HepG2 (cell line): ENCODE measurements around the gene OGFOD3. TPM values are rescaled to one million over a fixed set of nuclear protein-coding genes. Genes with fewer than 3 reads are reported as not detected.
A peak's percentile ranks its signal among the peaks of the same experiment; 100 is the strongest.

ENCODE experiments used
- DPF2 ChIP-seq: sonication (generic); formaldehyde crosslinking; IDR thresholded peaks from 2 replicates; pipeline ENCODE4 v1.4.0; 2020; ENCODE audit warnings: mild to moderate bottlenecking, low read depth, missing genetic modification reagents, borderline replicate concordance
- GABPA ChIP-seq, 2 experiments: IDR thresholded peaks; 2 replicates each; pipeline ENCODE4 v1.6.1; 2011 to 2016; ENCODE audit warnings: low read depth in 2 of 2, low read length in 1 of 2, missing biosample characterization in 1 of 2, missing genetic modification characterization in 1 of 2
- HMG20A ChIP-seq: IDR thresholded peaks from 2 replicates; pipeline ENCODE4 v1.6.1; 2016; ENCODE audit warnings: borderline replicate concordance
- HMG20B ChIP-seq: conservative IDR thresholded peaks from 2 replicates; pipeline ENCODE4 v1.6.1; 2016; ENCODE audit warnings: missing genetic modification reagents, missing compliant biosample characterization
- HNRNPH1 ChIP-seq: fragments of 200-400 bp; formaldehyde crosslinking; optimal IDR thresholded peaks from 2 replicates; pipeline ENCODE3; 2017; ENCODE audit warnings: mild to moderate bottlenecking, low read depth, low read length
- HNRNPK ChIP-seq: fragments of 200-400 bp; formaldehyde crosslinking; IDR thresholded peaks from 2 replicates; pipeline ENCODE4 v1.6.1; 2018; ENCODE audit warnings: low read length, low read depth, moderate library complexity, mild to moderate bottlenecking; ENCODE audit not compliant: poor library complexity, severe bottlenecking
- HNRNPLL ChIP-seq: fragments of 200-400 bp; formaldehyde crosslinking; IDR thresholded peaks from 2 replicates; pipeline ENCODE4 v1.6.1; 2017; ENCODE audit warnings: mild to moderate bottlenecking, low read depth, low read length; ENCODE audit not compliant: poor library complexity, severe bottlenecking
- MBNL3 ChIP-seq: fragments of 250-450 bp; sonication (Bioruptor Pico); conservative IDR thresholded peaks from 2 replicates; pipeline ENCODE4 v1.8.0; 2022; ENCODE audit warnings: mild to moderate bottlenecking, inconsistent platforms
- NRL ChIP-seq: sonication (generic); formaldehyde crosslinking; IDR thresholded peaks from 2 replicates; pipeline ENCODE4 v1.5.0; 2020; ENCODE audit warnings: missing genetic modification reagents, mild to moderate bottlenecking, moderate library complexity, borderline replicate concordance
- RFX1 ChIP-seq: fragments of 450-650 bp; IDR thresholded peaks from 2 replicates; pipeline ENCODE4 v1.6.1; 2017
- STAT5B ChIP-seq: sonication (generic); formaldehyde crosslinking; IDR thresholded peaks from 2 replicates; pipeline ENCODE4 v1.4.0; 2020; ENCODE audit warnings: missing genetic modification reagents
- TBX3 ChIP-seq: fragments of 450-650 bp; IDR thresholded peaks from 2 replicates; pipeline ENCODE4 v1.6.1; 2017; ENCODE audit warnings: antibody characterized with exemption, mild to moderate bottlenecking, inconsistent platforms, borderline replicate concordance
- TGIF2 ChIP-seq: IDR thresholded peaks from 2 replicates; pipeline ENCODE4 v1.6.1; 2016; ENCODE audit warnings: control low read depth, missing compliant biosample characterization
- ZBTB7A ChIP-seq: sonication (generic); formaldehyde crosslinking; IDR thresholded peaks from 2 replicates; pipeline ENCODE4 v1.8.0; 2022; ENCODE audit warnings: mild to moderate bottlenecking, missing genetic modification reagents
- ZMYM4 ChIP-seq: sonication (generic); formaldehyde crosslinking; IDR thresholded peaks from 2 replicates; pipeline ENCODE4 v1.8.1; 2023; ENCODE audit warnings: mild to moderate bottlenecking, missing genetic modification reagents
- ZNF614 ChIP-seq: IDR thresholded peaks from 2 replicates; pipeline ENCODE4 v1.6.1; 2018; ENCODE audit warnings: missing biosample characterization, missing genetic modification reagents, inconsistent platforms, borderline replicate concordance
- ZNF749 ChIP-seq: sonication (generic); formaldehyde crosslinking; IDR thresholded peaks from 2 replicates; pipeline ENCODE4 v1.8.0; 2022; ENCODE audit warnings: mild to moderate bottlenecking, missing genetic modification reagents, moderate library complexity, borderline replicate concordance
- polyA plus RNA-seq, 8 experiments: library from polyadenylated mRNA; depleted of rRNA in 3 of 8; stranded (reverse) in 7 of 8; unstranded in 1 of 8; fragments of >200 nt; fragmentation: Illumina TruSeq in 4 of 8; extraction: Trizol in 4 of 8; gene quantifications; 2 replicates each; pipeline versions ENCODE4 v1.2.1 to v1.2.3, GENCODE V29; 2011 to 2016; ENCODE audit warnings: low read depth in 4 of 8, missing spikeins in 1 of 8, mixed read lengths in 1 of 8; ENCODE audit not compliant: insufficient read depth in 1 of 8
- total RNA-seq, 5 experiments: library from RNA; depleted of rRNA; stranded (reverse); fragments of >200 nt; fragmentation: Illumina TruSeq; extraction: Trizol; gene quantifications; 2 replicates each; pipeline ENCODE4 v1.2.3, GENCODE V29; 2016; ENCODE audit warnings: low read depth in 1 of 5
- TF ChIP-seq, protein P1 (sequence below): sonication (generic); formaldehyde crosslinking; IDR thresholded peaks from 2 replicates; pipeline ENCODE4 v1.8.0; 2022; ENCODE audit warnings: missing genetic modification reagents, mild to moderate bottlenecking, moderate library complexity, borderline replicate concordance
- TF ChIP-seq, protein P2 (sequence below): sonication (generic); formaldehyde crosslinking; IDR thresholded peaks from 2 replicates; pipeline ENCODE4 v1.4.0; 2020; ENCODE audit warnings: missing genetic modification reagents, mild to moderate bottlenecking, borderline replicate concordance
- TF ChIP-seq, protein P3 (sequence below): sonication (generic); formaldehyde crosslinking; IDR thresholded peaks from 2 replicates; pipeline ENCODE4 v1.5.0; 2020; ENCODE audit warnings: missing genetic modification reagents, mild to moderate bottlenecking, borderline replicate concordance
- TF ChIP-seq, protein P4 (sequence below): sonication (generic); formaldehyde crosslinking; IDR thresholded peaks from 2 replicates; pipeline ENCODE4 v1.8.0; 2022; ENCODE audit warnings: low read depth, missing genetic modification reagents

OGFOD3 gene
- total and polyA plus RNA-seq, 2 of the 13 experiments (the other 11 are each of a cell fraction or from before 2014, with no cell fraction given) = 40.0 to 42.1 TPM

DNA sequence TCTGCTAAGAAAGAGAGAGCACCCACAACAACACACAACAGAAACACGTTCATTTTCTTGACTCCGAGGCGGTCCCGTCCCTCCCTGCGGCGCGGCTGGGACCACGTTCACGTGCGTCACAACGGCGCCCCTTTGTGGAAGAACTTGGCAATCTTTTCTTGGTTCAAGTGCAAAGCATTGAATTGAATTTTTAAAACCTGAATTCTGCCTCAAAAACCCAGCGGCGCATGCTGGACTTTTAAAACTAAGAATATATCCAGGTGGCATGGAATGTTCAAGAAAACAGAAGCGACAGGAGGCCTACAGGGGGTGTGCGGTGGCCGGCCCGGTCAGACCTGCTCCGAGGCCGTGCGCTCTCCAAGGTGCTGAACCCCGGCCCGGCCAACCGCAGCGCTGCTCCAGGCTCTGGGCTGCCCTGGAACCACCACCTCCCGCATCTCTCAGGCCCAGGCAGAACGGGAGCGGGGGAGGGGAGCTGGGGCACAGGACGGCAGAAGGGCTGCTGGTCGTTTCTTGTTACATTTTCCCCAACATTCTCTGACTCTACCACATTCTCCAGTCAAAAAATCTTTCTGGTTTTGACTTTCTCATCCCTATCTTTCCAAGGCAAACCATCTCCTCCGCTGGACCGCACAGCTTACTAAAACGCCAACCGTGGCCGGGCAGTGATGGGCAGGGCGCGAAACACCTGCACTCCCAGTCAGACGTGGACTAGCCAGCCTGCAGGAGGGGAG lies 3.7 kb downstream of the OGFOD3 start (continued):
- TF ChIP-seq, protein P1, sequence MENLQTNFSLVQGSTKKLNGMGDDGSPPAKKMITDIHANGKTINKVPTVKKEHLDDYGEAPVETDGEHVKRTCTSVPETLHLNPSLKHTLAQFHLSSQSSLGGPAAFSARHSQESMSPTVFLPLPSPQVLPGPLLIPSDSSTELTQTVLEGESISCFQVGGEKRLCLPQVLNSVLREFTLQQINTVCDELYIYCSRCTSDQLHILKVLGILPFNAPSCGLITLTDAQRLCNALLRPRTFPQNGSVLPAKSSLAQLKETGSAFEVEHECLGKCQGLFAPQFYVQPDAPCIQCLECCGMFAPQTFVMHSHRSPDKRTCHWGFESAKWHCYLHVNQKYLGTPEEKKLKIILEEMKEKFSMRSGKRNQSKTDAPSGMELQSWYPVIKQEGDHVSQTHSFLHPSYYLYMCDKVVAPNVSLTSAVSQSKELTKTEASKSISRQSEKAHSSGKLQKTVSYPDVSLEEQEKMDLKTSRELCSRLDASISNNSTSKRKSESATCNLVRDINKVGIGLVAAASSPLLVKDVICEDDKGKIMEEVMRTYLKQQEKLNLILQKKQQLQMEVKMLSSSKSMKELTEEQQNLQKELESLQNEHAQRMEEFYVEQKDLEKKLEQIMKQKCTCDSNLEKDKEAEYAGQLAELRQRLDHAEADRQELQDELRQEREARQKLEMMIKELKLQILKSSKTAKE = no peak
- TF ChIP-seq HMG20A (CRISPR knock-in tag) (peak; percentile 51; the same call in 1 of the 2 replicates), TGIF2 (peak; percentile 88; the same call in 1 of the 2 replicates), HNRNPLL (peak; percentile 45), MBNL3 (CRISPR knock-in tag) (no peak), ZNF749 (CRISPR knock-in tag) (peak; percentile 95; the same call in 1 of the 2 replicates), HNRNPK (no peak), STAT5B (CRISPR knock-in tag) (peak; percentile 95), HNRNPH1 (no peak), HMG20B (CRISPR knock-in tag) (no peak), TBX3 (no peak), DPF2 (CRISPR knock-in tag) (no peak), ZBTB7A (CRISPR knock-in tag) (peak; percentile 65; the same call in 1 of the 2 replicates), ZMYM4 (peak; percentile 58), ZNF614 (CRISPR knock-in tag) (0 out of 2 replicates have a peak, but pooled peaks have one; percentile 66), GABPA (IDR thresholded peaks at IDR 0.05; ENCODE audit: low read depth, low read length) (no peak), GABPA (CRISPR knock-in tag; IDR thresholded peaks at IDR 0.05; ENCODE audit: low read depth) (no peak), NRL (CRISPR knock-in tag) (peak; percentile 61), RFX1 (no peak)
- TF ChIP-seq, protein P2, sequence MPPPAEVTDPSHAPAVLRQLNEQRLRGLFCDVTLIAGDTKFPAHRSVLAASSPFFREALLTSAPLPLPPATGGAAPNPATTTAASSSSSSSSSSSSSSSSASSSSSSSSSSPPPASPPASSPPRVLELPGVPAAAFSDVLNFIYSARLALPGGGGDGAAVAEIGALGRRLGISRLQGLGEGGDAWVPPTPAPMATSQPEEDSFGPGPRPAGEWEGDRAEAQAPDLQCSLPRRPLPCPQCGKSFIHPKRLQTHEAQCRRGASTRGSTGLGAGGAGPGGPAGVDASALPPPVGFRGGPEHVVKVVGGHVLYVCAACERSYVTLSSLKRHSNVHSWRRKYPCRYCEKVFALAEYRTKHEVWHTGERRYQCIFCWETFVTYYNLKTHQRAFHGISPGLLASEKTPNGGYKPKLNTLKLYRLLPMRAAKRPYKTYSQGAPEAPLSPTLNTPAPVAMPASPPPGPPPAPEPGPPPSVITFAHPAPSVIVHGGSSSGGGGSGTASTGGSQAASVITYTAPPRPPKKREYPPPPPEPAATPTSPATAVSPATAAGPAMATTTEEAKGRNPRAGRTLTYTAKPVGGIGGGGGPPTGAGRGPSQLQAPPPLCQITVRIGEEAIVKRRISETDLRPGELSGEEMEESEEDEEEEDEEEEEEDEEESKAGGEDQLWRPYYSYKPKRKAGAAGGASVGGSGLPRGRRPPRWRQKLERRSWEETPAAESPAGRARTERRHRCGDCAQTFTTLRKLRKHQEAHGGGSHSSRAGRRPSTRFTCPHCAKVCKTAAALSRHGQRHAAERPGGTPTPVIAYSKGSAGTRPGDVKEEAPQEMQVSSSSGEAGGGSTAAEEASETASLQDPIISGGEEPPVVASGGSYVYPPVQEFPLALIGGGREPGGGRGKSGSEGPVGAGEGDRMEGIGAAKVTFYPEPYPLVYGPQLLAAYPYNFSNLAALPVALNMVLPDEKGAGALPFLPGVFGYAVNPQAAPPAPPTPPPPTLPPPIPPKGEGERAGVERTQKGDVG (CRISPR knock-in tag) = peak; percentile 88; the same call in 1 of the 2 replicates
- TF ChIP-seq, protein P3, sequence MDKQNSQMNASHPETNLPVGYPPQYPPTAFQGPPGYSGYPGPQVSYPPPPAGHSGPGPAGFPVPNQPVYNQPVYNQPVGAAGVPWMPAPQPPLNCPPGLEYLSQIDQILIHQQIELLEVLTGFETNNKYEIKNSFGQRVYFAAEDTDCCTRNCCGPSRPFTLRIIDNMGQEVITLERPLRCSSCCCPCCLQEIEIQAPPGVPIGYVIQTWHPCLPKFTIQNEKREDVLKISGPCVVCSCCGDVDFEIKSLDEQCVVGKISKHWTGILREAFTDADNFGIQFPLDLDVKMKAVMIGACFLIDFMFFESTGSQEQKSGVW (CRISPR knock-in tag) = peak; percentile 94; the same call in 1 of the 2 replicates
- TF ChIP-seq, protein P4, sequence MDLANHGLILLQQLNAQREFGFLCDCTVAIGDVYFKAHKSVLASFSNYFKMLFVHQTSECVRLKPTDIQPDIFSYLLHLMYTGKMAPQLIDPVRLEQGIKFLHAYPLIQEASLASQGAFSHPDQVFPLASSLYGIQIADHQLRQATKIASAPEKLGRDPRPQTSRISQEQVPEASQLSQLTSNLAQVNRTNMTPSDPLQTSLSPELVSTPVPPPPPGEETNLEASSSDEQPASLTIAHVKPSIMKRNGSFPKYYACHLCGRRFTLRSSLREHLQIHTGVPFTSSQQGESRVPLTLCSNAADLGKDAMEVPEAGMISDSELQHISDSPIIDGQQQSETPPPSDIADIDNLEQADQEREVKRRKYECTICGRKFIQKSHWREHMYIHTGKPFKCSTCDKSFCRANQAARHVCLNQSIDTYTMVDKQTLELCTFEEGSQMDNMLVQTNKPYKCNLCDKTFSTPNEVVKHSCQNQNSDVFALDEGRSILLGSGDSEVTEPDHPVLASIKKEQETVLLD (CRISPR knock-in tag) = peak; percentile 41; the same call in 1 of the 2 replicates
